Fibroblast of mammary gland (primary cell): ENCODE results near the gene DUSP3.

ENCODE experiments used
- DNase-seq: peaks from one replicate; pipeline ENCODE4 v3.0.0-alpha.2; 2010; ENCODE audit warnings: low read depth
- H3K4me3 ChIP-seq: 2 replicates; pipeline ENCODE4 v1.5.1; 2011; ENCODE audit warnings: low read depth, mild to moderate bottlenecking, low read length, moderate library complexity; ENCODE audit not compliant: control insufficient read depth
- TF ChIP-seq, protein P1 (sequence below): conservative IDR thresholded peaks from 2 replicates; pipeline ENCODE4 v1.5.1; 2011; ENCODE audit warnings: low read depth, low read length, inconsistent platforms; ENCODE audit not compliant: control insufficient read depth, insufficient read depth

DUSP3 gene

DNA sequence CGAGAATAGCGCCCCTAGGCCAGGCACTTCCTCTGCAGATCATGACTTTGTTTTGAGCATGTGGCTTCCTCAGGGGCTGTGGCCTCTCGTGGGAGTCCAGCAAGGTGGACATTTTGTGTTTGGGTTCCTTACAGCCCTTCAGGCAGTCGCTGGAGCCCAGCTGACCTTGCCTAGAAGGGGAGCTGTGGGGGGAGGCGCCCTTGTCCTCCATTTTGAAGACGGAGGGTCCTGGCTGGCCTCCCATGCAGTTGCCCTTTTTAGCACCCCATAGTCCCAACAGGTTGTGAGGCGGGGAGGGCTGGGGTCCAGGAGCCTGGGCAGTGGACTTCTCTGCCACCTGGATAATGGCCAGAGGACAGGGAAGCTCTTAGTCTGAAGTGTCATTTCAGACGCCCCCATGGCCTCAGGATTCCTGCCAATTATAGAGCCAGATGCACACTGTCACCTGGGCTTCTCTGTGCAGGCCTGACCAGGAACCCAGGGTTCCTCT lies 21.6 kb downstream of the DUSP3 start:
- TF ChIP-seq, protein P1, sequence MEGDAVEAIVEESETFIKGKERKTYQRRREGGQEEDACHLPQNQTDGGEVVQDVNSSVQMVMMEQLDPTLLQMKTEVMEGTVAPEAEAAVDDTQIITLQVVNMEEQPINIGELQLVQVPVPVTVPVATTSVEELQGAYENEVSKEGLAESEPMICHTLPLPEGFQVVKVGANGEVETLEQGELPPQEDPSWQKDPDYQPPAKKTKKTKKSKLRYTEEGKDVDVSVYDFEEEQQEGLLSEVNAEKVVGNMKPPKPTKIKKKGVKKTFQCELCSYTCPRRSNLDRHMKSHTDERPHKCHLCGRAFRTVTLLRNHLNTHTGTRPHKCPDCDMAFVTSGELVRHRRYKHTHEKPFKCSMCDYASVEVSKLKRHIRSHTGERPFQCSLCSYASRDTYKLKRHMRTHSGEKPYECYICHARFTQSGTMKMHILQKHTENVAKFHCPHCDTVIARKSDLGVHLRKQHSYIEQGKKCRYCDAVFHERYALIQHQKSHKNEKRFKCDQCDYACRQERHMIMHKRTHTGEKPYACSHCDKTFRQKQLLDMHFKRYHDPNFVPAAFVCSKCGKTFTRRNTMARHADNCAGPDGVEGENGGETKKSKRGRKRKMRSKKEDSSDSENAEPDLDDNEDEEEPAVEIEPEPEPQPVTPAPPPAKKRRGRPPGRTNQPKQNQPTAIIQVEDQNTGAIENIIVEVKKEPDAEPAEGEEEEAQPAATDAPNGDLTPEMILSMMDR: no peak
- no peak overlapping the region for H3K4me3 ChIP-seq
- DNase-seq: no peak

DNA sequence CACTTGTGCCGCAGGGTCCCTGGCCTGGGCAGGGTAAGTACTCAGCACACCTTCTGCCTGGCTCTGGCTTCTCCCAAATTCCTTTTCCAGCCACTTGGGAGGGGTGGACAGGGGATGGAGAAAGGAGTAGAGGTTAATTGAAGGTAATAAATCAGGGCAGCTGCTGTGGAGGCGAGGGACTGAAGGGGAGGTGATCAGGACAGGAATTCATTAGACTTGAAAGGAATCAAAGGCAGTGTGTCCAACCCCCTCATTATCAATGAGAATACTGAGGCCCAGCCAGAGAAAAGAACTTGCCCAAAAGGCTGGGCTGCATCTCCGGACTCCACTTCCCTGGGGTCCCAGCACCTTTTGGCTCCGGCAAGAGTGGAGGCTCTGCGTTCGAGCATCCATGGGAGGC lies 22.6 kb downstream of the DUSP3 start:
- TF ChIP-seq, protein P1: no peak
- DNase-seq: no peak

DNA sequence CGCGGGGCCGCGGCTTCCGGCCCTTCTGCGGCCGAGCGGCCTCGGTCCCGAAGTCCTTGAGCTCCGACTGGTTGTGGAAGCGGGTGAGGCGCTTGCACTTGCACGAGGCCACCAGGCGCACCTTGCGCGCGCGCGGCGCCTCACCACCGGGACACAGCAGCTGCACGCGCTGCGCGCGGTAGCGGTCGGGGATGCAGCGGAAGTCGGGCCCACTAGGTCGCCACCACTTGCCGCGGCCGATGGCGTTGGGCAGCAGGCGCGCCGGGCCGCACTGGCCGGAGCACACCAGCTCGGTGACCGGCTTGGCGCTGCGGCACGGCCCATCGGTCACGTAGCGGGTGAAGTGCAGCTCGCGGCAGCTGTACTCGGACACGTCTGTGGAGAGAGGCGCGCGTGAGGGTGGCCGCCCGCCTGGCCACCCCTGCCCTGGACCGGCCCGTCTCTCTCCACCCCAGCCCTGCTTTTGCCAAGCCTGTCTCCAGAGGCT lies 23.3 kb downstream of the DUSP3 start:
- no peak for DNase-seq
- H3K4me3 ChIP-seq: no peak overlapping the region
- TF ChIP-seq, protein P1: no peak

More for the DNA sequence above, 22.6 kb downstream of the DUSP3 start:
- H3K4me3 ChIP-seq: no peak overlapping the region

DNA sequence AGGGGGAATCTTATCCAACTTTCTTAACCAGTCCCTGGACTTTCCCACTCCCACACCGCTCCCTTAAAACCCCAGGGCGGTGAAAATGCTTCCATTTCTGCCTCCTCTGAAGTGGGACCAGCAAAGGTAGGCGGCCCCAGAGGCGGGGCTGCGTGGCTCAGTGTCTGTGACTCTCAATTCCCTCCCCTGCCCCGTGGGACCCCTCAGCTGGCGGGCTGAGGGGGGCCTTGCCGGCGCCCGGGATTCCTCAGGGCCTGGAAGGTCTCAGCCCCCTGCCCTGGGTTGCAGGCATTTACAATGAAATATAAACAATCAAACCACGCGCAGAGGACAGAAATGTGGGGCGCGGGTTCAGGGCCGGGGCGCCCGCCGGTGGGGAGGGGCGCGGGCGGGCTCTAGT lies 23.8 kb downstream of the DUSP3 start:
- TF ChIP-seq, protein P1: no peak
- no peak overlapping the region for H3K4me3 ChIP-seq
- no peak for DNase-seq

DNA sequence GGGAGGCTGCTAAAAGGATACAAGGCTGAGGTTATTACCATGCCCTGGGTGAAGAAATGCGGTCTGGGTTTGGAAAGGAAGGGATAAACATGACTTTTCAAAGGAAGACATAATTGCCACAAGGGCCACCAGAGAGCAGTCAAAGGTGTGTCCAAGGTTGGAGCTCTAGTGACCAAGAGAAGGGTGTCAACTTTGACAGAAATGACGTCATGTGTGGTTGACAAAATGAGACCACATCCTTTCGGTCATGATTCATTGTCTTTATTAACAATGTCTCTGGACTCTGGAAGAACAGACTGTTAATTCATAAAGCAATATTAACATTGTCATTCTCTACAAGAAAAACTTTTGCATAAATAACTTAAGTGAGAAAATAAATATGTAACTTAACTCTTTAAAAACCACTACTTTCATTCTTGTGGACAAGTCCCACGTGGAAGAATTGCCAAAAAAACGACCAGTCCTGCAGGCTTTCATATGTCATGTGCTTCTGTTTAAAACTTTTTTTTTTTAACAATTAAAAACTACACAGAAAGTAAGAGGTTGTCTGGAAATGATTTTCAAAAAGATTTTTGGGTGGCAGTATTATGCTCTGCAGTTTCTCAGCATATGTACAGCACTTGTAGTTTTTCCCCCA lies 25.2 kb downstream of the DUSP3 start:
- TF ChIP-seq, protein P1: no peak
- DNase-seq: peak; percentile 39
- no peak overlapping the region for H3K4me3 ChIP-seq

DNA sequence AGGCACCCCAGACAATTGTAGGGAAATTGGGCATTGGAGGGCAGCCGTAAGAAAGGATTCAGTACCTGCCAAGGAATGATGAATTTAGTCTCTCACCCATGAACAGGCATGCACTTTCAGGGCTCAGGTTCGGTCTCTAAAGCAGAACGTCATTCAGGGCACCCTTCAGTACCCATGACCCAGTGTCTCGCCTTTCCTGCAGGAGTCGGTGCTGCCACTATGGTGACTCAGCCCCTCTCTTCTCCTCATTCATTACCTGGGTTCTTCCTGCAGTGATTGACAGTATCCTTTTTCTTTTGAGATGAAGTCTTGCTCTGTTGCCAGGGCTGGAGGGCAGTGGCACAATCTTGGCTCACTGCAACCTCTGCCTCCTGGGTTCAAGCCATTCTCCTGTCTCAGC lies 28.6 kb downstream of the DUSP3 start:
- H3K4me3 ChIP-seq: no peak overlapping the region
- no peak for DNase-seq

More for the DNA sequence above, 28.6 kb downstream of the DUSP3 start:
- TF ChIP-seq, protein P1: no peak
